NCI-H1417 (cell line): ENCODE results near the gene PRSS22.
A peak's percentile ranks its signal among the peaks of the same experiment; 100 is the strongest.

Experiments used
- DNase-seq, 3 experiments: peaks; one replicate each; lab custom pipeline; 2025; lab: John Stamatoyannopoulos, UW

PRSS22 gene, protein sequence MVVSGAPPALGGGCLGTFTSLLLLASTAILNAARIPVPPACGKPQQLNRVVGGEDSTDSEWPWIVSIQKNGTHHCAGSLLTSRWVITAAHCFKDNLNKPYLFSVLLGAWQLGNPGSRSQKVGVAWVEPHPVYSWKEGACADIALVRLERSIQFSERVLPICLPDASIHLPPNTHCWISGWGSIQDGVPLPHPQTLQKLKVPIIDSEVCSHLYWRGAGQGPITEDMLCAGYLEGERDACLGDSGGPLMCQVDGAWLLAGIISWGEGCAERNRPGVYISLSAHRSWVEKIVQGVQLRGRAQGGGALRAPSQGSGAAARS

DNA sequence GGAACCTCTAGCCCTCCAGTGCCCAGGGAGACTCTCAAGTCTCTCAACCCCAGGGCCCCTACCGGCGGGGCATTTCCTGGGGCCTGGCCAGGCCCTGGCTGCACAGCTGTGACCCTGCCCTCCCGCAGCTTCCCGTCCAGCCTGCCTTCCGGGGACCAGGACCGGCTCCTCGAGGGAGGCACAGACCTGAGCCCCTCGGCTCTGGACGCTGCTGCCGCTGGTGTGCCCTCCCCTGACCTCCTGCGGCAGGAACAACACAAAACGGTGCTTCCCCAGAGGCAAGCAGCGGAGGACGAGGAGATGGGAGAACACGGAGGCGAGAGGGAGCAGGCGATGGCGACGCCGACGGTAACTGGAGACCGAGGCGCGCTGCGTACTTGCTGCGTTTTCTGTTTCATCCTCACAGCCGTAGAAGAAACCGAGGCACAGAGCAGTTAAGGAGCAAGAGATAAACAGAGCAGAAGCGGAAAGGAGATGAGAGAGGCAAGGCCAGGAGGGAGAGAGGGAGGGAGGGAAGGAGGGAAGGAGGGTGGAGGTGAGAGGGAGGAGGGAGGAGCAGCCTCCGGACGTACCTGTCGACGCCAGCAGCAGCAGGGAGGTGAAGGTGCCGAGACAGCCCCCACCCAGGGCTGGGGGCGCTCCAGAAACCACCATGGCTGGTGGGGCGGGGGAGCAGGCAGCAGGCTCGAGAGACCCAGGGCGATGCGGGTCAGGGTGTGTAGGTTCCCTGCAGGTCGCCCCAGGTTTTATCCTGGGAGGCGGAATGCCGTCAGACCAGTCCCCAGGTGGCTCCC lies at the start of gene PRSS22:
TSS of gene PRSS22 (minus strand) at position 720 of the 794 bp plus-strand sequence. CDS start at position 654, 66 bp downstream.
- DNase-seq, result peak in 1 of 3 experiments; percentile 30

DNA sequence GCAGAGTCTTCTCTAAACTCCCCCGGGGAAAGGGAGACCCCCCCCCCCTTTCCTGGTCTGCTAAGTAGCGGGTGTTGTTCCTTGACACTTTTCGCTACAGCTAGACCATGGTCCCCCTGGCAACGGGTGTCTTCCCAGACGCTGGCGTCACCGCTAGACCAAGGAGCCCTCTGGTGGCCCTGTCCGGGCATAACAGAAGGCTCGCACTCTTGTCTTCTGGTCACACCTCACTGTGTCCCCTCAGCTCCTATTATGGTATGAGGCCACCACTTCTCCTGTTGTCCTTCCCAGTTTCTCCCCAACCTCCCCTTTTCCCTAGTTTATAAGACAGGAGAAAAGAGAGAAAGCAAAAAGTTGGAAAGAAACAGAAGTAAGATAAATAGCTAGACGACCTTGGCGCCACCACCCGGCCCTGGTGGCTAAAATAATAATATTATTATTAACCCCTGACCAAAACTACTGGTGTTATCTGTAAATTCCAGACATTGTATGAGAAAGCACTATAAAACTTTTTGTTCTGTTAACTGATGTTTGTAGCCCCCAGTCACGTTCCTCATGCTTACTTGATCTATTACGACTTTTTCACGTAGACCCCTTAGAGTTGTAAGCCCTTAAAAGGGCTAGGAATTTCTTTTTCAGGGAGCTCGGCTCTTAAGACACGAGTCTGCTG lies 49.2 kb upstream of the PRSS22 start:
- peak; percentile 48 to 65 (median 52) for DNase-seq

DNA sequence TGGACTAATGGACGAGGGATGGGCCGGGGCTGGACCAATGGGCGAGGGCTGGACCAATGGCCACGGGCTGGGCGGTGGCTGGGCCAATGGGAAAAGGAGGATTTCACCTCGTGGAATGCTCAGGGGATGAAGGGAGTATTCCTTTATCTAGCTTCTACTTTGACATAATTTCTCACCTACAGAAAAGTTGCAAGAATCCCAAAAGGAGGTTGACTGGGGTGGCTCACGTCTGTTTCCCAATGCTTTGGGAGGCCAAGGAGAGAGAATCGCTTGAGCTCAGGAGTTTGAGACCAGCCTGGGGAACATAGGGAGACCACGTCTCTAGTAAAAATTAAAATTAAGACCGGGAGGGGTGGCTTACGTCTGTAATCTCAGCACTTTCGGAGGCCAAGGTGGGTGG lies 48.0 kb upstream of the PRSS22 start:
- no peak for DNase-seq

DNA sequence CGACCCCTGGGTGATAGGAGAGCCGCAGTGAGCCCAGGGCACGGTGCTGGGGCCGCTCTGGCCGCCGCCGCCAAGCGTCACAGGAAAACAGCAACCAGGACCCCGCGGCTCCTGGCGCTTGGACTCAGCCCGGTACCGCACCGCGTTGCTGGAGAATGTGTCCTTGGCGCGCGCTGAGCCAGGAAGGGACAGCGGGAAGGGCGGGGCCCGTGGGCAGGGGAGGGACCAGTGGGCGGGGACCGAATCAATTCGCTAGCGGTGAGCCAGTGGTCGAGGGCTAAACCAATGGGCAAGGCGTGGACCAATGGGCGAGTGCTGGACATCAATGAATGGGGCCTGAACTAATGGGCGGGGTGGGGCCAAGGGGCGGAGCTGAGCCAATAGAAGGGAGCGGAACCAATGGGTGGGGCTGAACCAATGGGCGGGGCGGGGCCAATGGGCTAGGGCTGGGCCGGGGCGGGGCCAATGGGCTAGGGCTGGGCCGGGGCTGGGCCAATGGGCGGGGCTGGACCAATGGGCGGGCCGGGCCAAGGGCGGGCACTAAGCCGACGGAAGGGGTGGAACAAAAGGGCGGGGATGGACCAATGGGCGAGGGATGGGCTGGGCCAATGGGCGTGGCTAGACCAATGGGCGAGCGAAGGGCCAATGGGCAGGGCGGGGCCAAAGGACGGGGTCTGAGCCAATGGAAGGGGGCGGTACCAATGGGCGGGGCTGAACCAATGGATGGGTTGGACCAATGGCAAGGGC lies 47.4 kb upstream of the PRSS22 start:
- peak; percentile 97 to 100 (median 99) for DNase-seq

DNA sequence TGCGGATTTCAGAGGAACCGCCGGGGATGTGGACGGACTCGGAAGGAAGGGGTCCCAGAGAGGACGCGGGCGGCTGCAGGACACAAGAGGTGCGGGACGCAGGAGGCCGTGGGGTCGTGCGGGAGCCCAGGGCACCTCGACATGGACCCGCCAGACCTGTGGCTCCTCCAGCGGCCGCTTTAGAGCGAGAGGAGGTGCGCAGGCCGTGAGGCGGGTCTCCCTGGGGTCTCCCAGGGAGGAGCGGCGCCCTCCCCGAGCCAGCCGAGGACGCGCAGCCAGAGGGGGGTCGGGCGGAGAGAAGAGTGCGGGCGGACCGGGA lies 46.9 kb upstream of the PRSS22 start:
- DNase-seq, result peak in 1 of 3 experiments; percentile 64

DNA sequence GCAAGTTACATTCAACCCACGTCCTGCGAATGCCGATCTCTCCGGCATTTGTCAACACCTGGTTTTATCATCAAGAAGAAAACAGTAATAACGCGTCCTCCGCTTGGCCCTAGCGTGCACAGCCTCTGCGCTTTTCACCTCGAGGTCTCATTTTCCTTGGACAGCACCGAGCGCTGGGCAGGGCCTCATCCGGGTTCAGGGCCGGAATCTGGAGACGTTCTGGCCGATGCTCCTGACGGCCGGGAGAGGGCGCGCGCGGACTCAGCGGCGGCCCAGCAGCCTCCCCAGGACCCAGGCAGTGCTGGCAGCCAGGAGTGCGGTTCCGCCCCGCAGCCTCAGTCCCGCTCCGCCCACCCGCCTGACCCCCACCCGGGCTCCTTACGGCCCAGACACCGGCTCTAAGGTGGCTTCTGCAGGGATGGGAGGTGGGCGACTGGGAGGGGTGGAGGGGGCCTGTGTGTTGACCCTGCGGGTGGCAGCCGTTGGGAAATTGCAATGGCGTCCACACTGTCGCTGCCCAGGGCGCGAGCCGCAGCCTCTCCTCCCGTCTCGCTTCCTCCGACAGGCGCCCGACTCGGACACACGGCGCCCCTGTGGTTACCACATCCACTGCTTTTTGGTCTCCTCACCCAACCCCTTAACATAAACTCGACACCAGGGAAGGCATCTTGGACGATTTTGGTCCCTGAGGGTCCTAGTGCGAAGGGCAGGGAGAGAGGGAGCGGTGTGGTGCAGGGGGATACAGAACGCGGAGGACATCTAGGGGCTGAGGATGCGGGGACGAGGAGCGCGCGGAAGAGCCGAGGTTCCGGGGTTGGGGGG lies 46.3 kb upstream of the PRSS22 start:
- peak; percentile 86 to 87 (median 86) for DNase-seq

DNA sequence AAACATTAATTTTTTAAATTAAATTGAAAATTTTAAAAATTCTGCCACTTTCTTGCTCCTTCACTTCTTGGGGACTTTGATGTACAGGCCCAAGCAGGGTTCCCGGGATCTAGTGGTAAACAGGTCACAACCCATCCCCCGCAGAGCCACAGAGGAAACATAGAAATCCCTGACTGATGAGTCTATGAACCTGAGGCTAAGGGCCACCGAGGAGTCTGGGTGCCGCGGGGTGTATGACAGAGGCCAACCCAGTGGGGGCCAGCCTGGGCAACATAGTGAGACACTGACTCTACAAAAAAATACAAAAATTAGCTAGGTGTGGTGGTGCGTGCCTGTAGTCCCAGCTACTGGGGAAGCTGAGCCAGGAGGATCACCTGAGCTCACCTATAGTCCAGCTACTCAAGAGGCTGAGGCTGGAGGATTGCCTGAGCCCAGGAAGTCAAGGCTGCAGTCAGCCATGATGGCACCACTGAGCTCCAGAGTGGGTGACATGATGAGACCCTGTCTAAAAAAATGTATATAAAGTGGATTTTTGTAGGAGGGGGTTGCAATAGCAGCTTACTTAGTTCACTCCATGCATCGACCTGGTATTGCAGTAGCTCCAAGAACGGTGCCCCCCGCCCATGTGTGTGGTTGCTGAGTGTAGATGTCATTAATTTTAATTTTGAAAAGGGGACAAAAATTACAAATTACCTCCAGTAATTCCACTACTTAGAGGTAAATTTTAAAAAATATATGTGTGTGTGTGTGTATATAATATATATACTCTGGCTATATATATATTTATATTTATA lies 44.6 kb upstream of the PRSS22 start:
- DNase-seq, result no peak

DNA sequence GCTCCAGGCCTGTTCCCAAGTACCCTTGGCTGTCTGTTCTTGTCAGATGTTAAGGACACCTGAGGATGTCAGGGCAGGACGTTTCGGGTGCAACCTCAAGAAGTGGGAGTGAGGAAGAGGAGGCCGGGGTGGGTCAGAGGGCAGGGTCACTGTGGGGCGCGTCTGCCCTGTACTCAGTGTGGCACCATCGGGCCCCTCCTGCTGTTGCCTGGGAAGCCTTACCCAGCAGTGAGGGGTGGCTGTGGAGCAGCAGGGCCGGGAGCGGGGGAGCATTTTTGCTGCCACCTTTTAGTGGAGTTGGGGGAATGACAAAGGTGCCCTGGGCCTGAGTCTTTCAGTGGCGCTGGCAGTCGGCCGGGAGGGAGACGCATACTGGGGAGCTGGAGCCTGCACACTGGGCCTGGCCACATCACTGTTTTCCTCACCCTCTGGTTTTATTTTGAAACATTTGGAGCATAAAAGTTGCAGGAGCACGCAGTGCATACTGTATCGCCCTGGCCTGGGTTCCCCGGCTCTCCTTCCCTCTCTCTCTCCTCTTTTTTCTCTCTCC lies 42.6 kb upstream of the PRSS22 start:
- no peak for DNase-seq

DNA sequence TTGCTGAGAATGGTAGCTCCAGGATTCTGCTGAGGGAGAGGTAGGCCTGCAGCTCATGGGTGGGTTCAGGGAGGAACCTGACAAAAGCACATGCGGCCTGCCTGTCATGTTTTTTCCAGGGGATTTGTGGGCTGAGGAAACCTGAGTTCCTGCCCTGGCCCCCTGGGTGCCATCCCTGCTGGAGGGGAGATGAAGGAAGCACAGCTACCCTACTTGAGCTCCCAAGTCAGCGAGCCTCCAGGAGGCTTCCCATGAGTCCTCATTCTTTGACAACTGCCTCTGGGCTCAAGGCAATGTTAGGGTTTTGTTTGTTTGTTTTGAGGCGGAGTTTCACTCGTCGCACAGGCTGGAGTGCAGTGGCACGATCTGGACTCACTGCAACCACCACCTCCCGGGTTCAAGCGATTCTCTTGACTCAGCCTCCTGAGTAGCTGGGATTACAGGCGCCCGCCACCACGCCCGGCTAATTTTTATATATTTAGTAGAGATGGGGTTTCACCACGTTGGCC lies 41.6 kb upstream of the PRSS22 start:
- DNase-seq, result no peak

DNA sequence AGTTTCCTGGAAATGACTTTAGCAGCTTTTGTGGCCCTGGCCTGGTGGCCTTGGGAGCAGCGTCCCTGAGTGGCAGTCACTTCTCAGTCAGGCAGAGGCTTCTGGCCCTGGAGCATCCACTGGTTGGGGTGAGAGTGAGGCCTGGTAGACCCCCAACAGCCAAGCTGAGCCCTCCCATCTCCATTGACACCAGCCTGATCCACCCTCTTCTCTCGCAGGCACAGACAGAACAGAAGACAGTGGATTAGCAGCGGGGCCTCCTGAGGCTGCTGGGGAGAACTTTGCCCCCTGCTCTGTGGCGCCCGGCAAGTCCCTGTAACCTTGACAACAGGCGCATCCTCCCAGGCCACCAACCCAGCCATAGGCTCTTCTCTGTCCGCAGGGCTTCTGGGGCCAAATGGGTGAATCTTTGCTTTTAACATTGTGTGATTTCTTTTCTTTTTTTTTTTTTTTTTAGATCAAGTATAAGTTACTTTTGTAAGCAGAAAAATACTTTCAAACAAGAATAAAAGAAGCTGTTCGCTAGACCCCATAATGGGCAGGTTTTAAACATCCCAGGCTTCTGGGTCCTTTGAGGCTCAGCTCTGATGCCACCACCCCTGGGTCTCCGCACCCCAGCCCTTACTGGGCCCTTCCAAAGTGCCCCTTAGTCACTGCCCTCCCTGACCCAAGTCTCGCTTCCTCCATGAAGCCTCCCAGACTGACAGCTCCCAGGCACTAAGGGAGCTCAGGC lies 41.0 kb upstream of the PRSS22 start:
- DNase-seq, result no peak

DNA sequence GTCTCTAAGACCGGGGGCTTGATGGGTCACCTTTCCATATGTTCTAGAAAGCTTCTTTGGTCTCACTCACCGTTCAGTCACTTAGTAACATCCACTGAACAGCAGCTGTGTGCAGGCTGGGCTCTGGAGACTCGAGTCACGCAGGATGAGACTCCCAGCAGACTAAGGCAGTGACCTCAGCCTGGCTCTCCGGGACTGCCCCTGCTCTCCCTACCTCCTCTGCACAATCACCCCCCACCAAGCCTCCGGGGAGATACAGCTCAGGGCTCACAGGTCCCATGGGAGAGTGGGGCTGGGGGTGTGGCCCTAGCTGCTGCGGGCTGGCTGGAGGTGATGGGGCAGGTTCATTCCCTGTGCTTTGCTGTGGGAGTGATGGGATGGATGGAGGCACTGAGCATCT lies 39.1 kb upstream of the PRSS22 start:
- DNase-seq, result no peak

DNA sequence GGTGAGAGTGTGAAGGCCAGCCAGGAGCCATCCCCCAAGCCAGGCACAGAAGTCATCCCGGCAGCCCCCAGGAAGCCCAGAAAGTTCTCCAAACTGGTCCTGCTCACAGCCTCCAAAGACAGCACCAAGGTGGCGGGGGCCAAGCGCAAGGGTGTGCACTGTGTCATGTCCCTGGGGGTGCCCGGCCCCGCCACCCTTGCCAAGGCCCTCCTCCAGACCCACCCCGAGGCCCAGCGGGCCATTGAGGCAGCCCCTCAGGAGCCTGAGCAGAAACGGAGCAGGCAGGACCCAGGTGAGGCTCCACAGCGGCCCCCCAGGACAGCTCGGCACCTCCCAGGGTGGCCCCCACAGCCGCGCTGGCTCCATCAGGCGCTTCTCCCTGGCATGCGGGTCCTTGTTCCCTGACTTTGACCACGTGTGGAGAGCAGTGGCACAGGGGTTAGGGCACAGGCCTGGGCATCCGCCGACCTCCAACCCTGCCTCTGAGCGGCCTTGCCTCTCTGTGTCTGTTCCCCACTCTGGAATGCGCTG lies 38.6 kb upstream of the PRSS22 start:
- no peak for DNase-seq

DNA sequence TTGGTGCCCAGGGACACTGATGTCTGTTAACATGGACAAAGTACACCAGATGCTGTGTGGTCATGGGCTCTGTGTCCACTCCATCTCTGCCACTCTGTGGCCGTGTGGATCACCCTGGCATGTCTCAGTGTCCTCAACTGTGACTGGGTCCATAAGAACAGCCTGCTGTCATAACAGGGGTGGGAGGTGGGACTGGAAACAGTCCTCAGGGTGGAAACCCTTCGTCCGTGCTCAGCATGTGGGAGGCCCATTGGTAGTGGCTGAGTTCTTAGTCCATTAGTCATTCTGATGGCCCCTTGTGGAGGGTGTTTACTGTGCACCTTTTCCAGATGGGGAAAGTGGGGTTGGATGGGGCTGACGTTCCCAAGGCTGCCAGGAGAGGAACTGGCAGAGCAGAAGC lies 37.8 kb upstream of the PRSS22 start:
- DNase-seq, result peak in 1 of 3 experiments; percentile 13

DNA sequence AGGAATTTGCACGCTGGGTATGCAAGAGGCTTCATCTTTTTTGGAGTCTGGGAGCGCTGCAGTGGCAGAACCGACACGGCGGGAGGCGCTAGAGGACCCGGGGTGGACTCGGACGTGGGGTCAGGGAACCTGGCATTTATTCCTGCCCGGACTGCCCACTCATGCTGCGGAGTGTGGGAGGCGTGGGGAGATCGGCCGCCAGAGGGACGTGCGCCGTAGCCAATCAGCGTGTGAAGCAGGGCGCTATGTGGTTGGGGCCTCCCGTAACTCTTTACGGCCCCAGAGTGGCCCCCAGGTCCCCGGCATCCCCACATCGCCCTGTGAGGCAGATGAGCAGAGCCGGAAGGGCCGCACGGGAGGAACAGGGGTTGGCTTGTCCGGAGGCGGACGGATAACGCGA lies 36.3 kb upstream of the PRSS22 start:
- no peak for DNase-seq

DNA sequence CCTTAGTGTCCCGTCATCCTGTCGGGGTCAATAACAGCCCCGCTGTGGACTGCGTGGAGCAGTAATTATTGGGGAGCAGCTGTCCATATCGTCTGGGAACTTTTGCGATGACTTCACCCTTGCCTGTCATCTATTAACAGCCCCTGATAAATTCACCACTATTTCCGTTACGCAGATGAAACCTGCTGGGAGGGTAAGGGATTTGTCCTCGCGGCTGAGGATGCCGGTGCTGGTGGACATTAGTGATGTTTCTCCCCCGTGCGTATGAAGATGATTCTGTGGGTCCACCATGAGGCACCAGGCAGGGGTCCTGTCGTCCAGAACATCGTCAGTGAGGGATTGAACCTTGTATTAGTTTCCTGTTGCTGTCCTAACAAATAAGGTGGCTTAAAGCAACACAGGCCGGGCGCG lies 26.1 kb upstream of the PRSS22 start:
- peak in 1 of 3 experiments; percentile 43 for DNase-seq

DNA sequence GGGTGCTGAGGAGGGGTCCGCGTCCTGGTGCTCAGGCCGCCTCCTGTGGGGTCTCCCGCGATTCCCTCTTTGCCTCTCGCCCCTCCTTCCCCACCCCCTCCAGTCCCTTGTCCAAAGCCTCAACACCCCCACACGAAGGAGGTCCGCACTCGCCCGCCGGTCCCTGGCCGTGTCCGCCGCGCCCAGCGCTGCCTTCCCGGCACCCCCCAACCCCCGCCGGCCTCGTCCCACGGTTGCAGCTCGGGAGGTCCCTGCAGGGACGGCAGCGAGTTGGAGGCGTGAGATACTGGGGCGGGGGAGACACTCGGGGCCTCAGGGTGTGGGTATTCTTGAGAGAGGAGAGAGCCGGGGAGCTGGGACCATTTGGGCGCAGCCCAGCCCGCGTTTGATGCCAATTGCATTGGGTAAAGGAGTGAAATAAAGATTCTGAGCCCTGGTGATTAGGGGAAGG lies 25.5 kb upstream of the PRSS22 start:
- DNase-seq, result no peak

DNA sequence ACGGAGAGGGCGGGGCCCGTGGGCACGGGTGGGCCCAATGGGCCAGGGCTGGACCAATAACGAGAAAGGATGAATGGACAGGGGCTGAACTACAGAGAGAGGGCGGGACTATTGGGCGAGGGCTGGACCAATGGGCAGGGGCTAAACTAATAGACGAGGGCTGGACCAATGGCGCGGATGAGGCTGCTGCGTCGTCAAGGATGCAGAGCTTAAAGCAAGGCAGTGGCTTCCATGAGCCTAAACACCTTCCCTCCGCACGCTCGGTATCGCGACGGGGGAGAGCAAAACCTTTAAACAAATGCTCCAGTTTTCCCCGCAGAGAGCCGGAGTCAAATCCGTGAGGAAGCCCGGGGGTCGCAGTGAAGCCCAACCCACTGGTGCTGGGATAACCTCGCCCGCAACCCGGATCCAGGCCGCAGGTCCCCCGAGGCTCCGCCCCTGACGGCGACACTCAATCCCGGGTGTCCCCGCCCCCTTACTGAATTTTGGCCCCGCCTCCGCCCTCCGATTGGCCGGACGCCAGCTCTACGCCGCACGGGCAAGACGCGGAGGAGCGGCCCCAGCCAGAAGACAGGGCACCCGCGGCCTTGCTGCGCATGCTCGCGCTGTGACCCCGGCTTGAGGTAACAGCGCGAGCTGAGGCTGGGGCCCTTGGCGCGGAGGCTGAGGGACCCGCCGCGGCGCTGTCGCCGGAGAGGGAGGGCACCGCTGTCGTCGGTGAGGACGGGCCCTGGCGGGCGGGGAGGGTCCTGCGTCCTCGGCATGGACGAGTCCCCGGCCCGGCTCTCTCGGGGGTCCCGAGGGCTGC lies 24.9 kb upstream of the PRSS22 start, which contains the start of gene FLYWCH2:
TSS of gene FLYWCH2 (plus strand) at position 566 of the 808 bp plus-strand sequence. CDS start 13,235 bp downstream, outside the sequence.
- DNase-seq, result peak; percentile 98 to 99 (median 99)
